GM19395 (cell line): Measurements from ENCODE around the gene MAL.

ENCODE experiments used
- ATAC-seq: cut with Tn5 transposase; IDR thresholded peaks from one replicate; pipeline ENCODE4 v1.9.1; 2021; ENCODE audit warnings: mild to moderate bottlenecking, moderate library complexity; ENCODE audit not compliant: unreplicated experiment

The MAL gene

GRCh38 chr2:95025406-95026319 lies at the start of gene MAL:
Gene MAL (plus strand): TSS chr2:95025708. CDS start chr2:95025793, 85 bp downstream.
- no peak for ATAC-seq

DNA sequence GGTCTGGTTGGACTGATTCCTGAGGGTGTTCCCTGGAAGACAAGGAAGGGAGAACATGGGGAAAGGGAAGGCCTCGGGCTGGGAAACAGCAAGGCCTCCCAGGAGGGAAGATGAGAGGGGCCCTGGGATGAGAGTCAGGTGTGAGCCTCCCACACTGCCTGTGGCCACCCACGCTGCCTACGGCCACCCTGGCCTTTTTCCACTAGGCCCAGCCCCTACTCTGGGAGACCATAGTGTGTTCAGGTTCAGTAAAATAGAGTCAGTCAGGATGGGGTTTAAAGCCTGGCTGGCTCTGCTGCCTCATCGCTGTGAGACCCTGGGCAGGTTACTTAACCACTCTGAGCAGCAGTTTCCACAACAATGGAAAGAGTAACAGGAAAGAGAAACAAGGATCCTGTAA lies 47.7 kb upstream of the MAL start:
- ATAC-seq, result no peak

DNA sequence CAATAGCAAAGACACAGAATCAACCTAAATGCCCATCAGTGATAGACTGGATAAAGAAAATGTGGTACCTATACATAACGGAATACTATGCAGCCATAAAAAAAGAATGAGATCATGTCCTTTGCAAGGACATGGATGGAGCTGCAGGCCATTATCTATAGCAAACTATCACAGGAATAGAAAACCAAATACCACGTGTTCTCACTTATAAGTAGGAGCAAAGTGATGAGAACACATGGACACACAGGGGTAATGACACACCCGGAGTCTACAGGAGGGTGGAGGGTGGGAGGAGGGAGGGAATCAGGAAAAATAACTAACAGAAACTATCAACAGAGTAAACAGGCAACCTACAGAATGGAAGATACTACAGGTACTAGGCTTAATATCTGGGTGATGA lies 46.6 kb upstream of the MAL start:
- no peak for ATAC-seq

GRCh38 chr2:94979406-94980375 lies 45.8 kb upstream of the MAL start:
- ATAC-seq, result no peak

GRCh38 chr2:94980406-94980805 lies 45.1 kb upstream of the MAL start:
- no peak for ATAC-seq

GRCh38 chr2:94982156-94982555 lies 43.4 kb upstream of the MAL start:
- ATAC-seq, result no peak

- no peak for ATAC-seq
Measured at GRCh38 chr2:94982675-94983074, 42.8 kb upstream of the MAL start.

- no peak for ATAC-seq
Measured at GRCh38 chr2:94984964-94985575, 40.4 kb upstream of the MAL start.

DNA sequence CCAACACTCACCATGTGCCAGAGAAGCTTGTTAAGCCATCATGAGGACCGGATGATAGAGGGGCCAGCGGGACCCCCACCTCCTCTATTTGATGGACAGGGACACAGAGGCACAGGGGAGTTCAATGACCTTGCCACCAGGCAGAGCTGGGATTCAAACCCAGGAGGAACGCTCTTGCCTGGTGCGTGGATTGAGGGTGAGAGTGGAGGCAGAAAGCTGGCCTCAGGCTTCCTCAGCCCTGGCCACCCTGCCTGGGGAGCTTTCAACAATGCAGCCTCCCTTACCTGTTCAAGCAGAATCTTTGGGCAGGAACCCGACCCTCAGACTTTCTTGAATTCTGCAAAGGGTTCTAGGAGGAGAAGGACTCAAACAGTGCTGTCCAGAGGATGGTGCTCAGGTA lies 39.9 kb upstream of the MAL start:
- ATAC-seq, result no peak

DNA sequence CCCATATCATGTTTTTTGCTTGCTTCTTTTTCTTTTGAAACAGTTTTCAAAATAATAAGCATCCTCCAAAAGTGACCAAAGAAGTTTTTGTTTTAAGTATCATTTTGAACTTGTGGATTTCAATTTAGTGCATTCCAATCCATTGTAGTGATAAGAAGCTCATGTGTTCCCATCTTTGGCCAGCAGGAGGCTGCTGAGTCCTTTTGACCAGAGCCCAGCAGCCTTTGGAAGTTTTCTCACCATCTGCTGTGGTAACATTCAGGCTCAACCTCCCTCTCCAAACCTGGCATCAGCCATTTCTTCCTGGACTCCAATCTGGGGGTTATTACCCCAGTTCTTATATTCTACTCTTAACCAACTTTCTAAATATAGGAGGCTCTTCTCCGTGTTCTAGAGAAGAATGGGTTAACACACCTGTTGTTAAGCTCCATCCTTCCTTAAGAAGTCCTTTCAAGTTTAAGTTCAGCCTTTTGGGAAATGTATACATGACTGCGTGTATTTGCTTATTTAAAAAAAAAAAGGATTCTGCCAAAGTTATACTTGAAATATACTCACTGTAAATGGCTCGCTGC lies 39.0 kb upstream of the MAL start:
- ATAC-seq, result no peak

GRCh38 chr2:94987074-94988020 lies 38.2 kb upstream of the MAL start:
- ATAC-seq, result no peak

DNA sequence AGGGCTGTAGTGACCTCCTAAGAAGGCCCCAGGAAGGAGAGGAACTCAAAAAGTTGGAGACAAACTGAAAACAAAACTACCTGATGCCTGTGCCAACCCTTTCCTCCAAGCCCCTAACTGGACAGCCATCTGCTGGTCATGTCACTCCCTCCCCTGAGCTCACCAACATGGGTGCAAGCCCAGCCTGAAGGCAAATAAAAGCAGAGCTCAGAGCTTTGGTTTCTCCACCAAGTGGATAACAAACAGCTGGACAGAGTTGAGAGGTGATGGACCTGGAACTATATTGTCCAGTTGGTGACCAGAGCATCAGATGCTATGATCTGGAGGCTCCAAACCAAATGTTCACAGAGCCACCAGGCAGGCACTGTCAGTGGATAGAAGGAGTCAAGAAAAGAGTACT lies 34.6 kb upstream of the MAL start:
- no peak for ATAC-seq

GRCh38 chr2:94992360-94992759 lies 33.1 kb upstream of the MAL start:
- no peak for ATAC-seq

- no peak for ATAC-seq
Measured at GRCh38 chr2:94993176-94994062, 32.1 kb upstream of the MAL start.

GRCh38 chr2:94994063-94994913 lies 31.2 kb upstream of the MAL start:
- ATAC-seq, result no peak

DNA sequence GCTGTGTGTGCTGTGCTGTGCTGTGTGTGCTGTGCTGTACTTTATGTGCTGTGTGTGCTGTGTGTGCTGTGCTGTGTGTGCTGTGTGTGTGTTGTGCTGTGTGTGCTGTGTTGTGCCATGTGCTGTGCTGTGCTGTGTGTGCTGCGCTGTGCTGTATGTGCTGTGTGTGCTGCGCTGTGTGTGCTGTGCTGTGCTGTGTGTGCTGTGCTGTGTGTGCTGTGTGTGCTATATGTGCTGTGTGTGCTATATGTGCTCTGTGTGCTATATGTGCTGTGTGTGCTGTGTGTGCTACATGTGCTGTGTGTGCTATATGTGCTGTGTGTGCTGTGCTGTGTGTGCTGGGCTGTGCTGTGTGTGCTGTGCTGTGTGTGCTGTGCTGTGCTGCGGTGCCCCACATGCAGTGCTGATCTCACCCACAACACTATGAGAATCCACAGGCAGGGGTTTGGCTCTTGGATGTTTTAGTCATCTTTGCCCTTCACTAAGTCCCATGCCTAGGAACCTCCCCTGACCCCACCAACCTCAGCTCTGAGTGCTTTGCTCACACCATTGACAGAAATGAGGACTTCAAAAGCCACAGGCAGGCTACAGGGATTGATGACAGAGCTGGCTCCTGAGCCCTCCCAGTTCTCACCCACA lies 30.5 kb upstream of the MAL start:
- no peak for ATAC-seq

GRCh38 chr2:94995553-94996304 lies 29.8 kb upstream of the MAL start:
- no peak for ATAC-seq
